SK-N-MC (cell line): ENCODE measurements around the gene RAB23.

Source experiments
- FOXP2 ChIP-seq: optimal IDR thresholded peaks from 2 replicates; pipeline ENCODE3; 2011; ENCODE audit warnings: mild to moderate bottlenecking, moderate library complexity; ENCODE audit not compliant: insufficient read depth; ENCODE audit errors: extremely low read length, control extremely low read depth
- POLR2AphosphoS5 ChIP-seq: IDR thresholded peaks from 2 replicates; pipeline ENCODE4 v1.6.1; 2012; ENCODE audit warnings: mild to moderate bottlenecking, low read depth, low read length, borderline replicate concordance

- no peak for TF ChIP-seq FOXP2
- TF ChIP-seq POLR2AphosphoS5: no peak
These were observed 2.8 kb upstream of the RAB23 start for GRCh38 chr6:57224769-57225515.
